Kidney epithelial cell (primary cell): ENCODE results near the gene TLE5. TPM values are rescaled to one million over a fixed set of nuclear protein-coding genes. Genes with fewer than 3 reads are reported as not detected.
A peak's percentile ranks its signal among the peaks of the same experiment; 100 is the strongest.
"Not testable (repeated sequence)": the region's sequence is repeated elsewhere in the genome, so short reads cannot be mapped to it uniquely, and the experiment has no call there.

Experiments
- DNase-seq: peaks from one replicate; pipeline ENCODE4 v3.0.0-alpha.2; 2010; ENCODE audit warnings: low read depth
- H3K27me3 ChIP-seq: 2 replicates; pipeline ENCODE4 v1.6.0; 2011; ENCODE audit warnings: low read length; ENCODE audit not compliant: control insufficient read depth, insufficient read depth
- H3K36me3 ChIP-seq: 2 replicates; pipeline ENCODE4 v1.5.1; 2011; ENCODE audit warnings: low read length; ENCODE audit not compliant: control insufficient read depth, insufficient read depth
- H3K4me3 ChIP-seq: 2 replicates; pipeline ENCODE4 v1.5.1; 2011; ENCODE audit warnings: low read depth, mild to moderate bottlenecking, control low read depth, low read length
- total RNA-seq: library from RNA; depleted of rRNA; stranded (reverse); fragments of >200 nt; gene quantifications from 2 replicates; pipeline ENCODE4 v1.2.3, GENCODE V29; 2015
- TF ChIP-seq, protein P1 (sequence below): IDR thresholded peaks from 2 replicates; pipeline ENCODE4 v1.5.1; 2011; ENCODE audit warnings: mild to moderate bottlenecking, moderate library complexity, low read length, control low read depth, inconsistent platforms; ENCODE audit not compliant: insufficient read depth, poor library complexity, severe bottlenecking

The TLE5 gene
- total RNA-seq, 1 donor from 2014 or later, result 353 TPM

- Histone ChIP-seq H3K4me3 (no peak overlapping the region), H3K36me3 (no peaks in the 10 kb centered on the region), H3K27me3 (peaks cover 14% of the 10 kb centered on the region)
- no peak for DNase-seq
- TF ChIP-seq, protein P1, sequence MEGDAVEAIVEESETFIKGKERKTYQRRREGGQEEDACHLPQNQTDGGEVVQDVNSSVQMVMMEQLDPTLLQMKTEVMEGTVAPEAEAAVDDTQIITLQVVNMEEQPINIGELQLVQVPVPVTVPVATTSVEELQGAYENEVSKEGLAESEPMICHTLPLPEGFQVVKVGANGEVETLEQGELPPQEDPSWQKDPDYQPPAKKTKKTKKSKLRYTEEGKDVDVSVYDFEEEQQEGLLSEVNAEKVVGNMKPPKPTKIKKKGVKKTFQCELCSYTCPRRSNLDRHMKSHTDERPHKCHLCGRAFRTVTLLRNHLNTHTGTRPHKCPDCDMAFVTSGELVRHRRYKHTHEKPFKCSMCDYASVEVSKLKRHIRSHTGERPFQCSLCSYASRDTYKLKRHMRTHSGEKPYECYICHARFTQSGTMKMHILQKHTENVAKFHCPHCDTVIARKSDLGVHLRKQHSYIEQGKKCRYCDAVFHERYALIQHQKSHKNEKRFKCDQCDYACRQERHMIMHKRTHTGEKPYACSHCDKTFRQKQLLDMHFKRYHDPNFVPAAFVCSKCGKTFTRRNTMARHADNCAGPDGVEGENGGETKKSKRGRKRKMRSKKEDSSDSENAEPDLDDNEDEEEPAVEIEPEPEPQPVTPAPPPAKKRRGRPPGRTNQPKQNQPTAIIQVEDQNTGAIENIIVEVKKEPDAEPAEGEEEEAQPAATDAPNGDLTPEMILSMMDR, result no peak
Measured at GRCh38 chr19:3039125-3039524, 23.2 kb downstream of the TLE5 start.

- Histone ChIP-seq H3K27me3 (peaks cover 12% of the 10 kb centered on the region), H3K4me3 (no peak overlapping the region), H3K36me3 (no peaks in the 10 kb centered on the region)
- DNase-seq, result no peak
- TF ChIP-seq, protein P1, result no peak
Measured at GRCh38 chr19:3038214-3038613, 24.1 kb downstream of the TLE5 start.

GRCh38 chr19:3036977-3037544 is 25.2 kb downstream of the TLE5 start:
- not testable (repeated sequence) for DNase-seq, H3K36me3 ChIP-seq, H3K4me3 ChIP-seq
- peaks cover 16% of the 10 kb centered on the region for H3K27me3 ChIP-seq

GRCh38 chr19:3036119-3036976 is 25.9 kb downstream of the TLE5 start:
- DNase-seq, result no peak

DNA sequence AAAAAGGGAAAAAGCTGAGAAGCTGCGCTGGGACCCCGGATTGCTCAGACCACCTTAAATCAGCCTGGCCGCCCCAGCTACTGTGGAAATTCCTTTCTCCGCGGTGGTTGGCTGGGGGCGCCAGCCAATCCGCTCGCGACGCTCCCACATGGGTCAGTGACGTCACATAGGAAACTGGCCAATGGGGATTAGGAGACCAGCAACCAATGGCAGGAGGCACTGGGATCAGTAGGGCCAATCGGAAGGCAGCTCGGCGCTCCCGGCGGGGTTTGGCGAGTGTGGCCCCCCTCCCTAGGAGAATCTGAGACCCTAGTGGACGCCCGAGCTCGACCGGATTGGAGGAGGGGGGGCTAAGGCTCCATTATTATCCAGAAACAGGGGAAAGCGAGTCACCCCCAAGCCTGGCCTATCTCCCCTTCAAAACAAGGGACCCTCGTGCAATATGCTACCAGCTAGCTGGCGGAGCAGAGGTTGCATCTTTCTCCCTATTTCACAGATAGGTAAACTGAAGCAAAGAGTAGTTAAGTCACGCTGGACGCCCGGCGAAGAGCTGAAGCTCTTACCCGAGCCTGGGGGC is 26.7 kb downstream of the TLE5 start:
- DNase-seq, result peak; percentile 95
- H3K4me3 ChIP-seq, result peak overlapping the region; percentile 48
- TF ChIP-seq, protein P1, result no peak
- H3K36me3 ChIP-seq, result no peaks in the 10 kb centered on the region
- peaks cover 17% of the 10 kb centered on the region for H3K27me3 ChIP-seq

More at GRCh38 chr19:3036119-3036976, 25.9 kb downstream of the TLE5 start:
- TF ChIP-seq, protein P1, result peak; percentile 30
- H3K4me3 ChIP-seq, result peak overlapping the region; percentile 48
- H3K36me3 ChIP-seq, result no peaks in the 10 kb centered on the region
- peaks cover 16% of the 10 kb centered on the region for H3K27me3 ChIP-seq

- Histone ChIP-seq H3K4me3 (peak overlapping the region; percentile 36), H3K27me3 (peaks cover 25% of the 10 kb centered on the region), H3K36me3 (no peaks in the 10 kb centered on the region)
- DNase-seq, result no peak
- TF ChIP-seq, protein P1, result no peak
Measured at GRCh38 chr19:3034656-3035541, 27.4 kb downstream of the TLE5 start.
